ENCODE measurements around the gene LRRC74A. TPM values are rescaled to one million over a fixed set of nuclear protein-coding genes. Genes with fewer than 3 reads are reported as not detected.

The LRRC74A gene
- total and polyA plus RNA-seq, 2 donors (not counting 3 experiments of a cell fraction or from before 2014, with no cell fraction given), result not detected

- no peak overlapping the region for H3K4me2 ChIP-seq (ENCODE audit: insufficient read depth, low read length)
- no peak overlapping the region for H3K9ac ChIP-seq (replicated peaks; ENCODE audit: extremely low read depth, insufficient read depth, low read length)
- no peaks in the 10 kb centered on the region for H3K36me3 ChIP-seq (ENCODE audit: control insufficient read depth in 2 of 2, extremely low read depth in 1 of 2, insufficient read depth in 2 of 2, low read length in 2 of 2)
- BruUV-seq (replicated peaks), result no TSS peak
- intact Hi-C loops (cut with micrococcal nuclease) (no loop called here), dilution Hi-C loops (cut with MboI; ENCODE audit: extremely low pct_ligation_motif_present, low sequenced_read_pairs) (no loop called here)
- no peak overlapping the region for H3K4me3 ChIP-seq (replicated peaks in 1 of 3; ENCODE audit: insufficient read depth in 1 of 3, low read depth in 1 of 3, low read length in 3 of 3)
- H3K9me3 ChIP-seq (replicated peaks; ENCODE audit: control insufficient read depth, insufficient read depth, low read length), result no peaks in the 10 kb centered on the region
- TF ChIP-seq JUN (IDR thresholded peaks at IDR 0.05; ENCODE audit: borderline replicate concordance, insufficient read depth, insufficient read length, low read depth), result no peak
- TF ChIP-seq MYC (IDR thresholded peaks at IDR 0.05; ENCODE audit: low read depth, low read length), result no peak
- TF ChIP-seq POLR2A (IDR thresholded peaks at IDR 0.05; ENCODE audit: low read depth, low read length), result no peak
- TF ChIP-seq POLR2AphosphoS5 (IDR thresholded peaks at IDR 0.05; ENCODE audit: insufficient read depth, low read depth, low read length), result no peak
- TF ChIP-seq EZH2 (IDR thresholded peaks at IDR 0.05; ENCODE audit: borderline replicate concordance, low read depth, low read length, severe bottlenecking), result no peak
- no peak for TF ChIP-seq FOS (IDR thresholded peaks at IDR 0.05; ENCODE audit: borderline replicate concordance, insufficient read depth, low read length)
- TF ChIP-seq GATA2 (IDR thresholded peaks at IDR 0.05; ENCODE audit: insufficient read depth, insufficient read length, low read depth, low read length), result no peak
- TF ChIP-seq, protein P1, sequence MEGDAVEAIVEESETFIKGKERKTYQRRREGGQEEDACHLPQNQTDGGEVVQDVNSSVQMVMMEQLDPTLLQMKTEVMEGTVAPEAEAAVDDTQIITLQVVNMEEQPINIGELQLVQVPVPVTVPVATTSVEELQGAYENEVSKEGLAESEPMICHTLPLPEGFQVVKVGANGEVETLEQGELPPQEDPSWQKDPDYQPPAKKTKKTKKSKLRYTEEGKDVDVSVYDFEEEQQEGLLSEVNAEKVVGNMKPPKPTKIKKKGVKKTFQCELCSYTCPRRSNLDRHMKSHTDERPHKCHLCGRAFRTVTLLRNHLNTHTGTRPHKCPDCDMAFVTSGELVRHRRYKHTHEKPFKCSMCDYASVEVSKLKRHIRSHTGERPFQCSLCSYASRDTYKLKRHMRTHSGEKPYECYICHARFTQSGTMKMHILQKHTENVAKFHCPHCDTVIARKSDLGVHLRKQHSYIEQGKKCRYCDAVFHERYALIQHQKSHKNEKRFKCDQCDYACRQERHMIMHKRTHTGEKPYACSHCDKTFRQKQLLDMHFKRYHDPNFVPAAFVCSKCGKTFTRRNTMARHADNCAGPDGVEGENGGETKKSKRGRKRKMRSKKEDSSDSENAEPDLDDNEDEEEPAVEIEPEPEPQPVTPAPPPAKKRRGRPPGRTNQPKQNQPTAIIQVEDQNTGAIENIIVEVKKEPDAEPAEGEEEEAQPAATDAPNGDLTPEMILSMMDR (IDR thresholded peaks at IDR 0.05; ENCODE audit: extremely low read depth in 1 of 2, insufficient read depth in 1 of 2, low read depth in 1 of 2, low read length in 2 of 2), result no peak
- TF ChIP-seq, protein P2, sequence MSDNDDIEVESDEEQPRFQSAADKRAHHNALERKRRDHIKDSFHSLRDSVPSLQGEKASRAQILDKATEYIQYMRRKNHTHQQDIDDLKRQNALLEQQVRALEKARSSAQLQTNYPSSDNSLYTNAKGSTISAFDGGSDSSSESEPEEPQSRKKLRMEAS (IDR thresholded peaks at IDR 0.05; ENCODE audit: insufficient read depth, insufficient read length), result no peak
- H2AFZ ChIP-seq (ENCODE audit: low read depth, low read length), result no peak overlapping the region
- ChIA-PET POLR2A (no interaction called here), CTCF (interaction anchor here (0.8 kb wide), 1 partner anchor 36 kb away, joined by 3 read pairs; no protein-coding TSS in a partner anchor)
- FAIRE-seq (no peak), DNase-seq (ENCODE audit: low read depth, low spot score) (no peak)
- no peak overlapping the region for H3K27ac ChIP-seq (ENCODE audit: insufficient read depth, low read depth, low read length)
- H3K79me2 ChIP-seq (ENCODE audit: control insufficient read depth, insufficient read depth, low read length), result no peaks in the 10 kb centered on the region
- no peaks in the 10 kb centered on the region for H3K9me1 ChIP-seq (replicated peaks; ENCODE audit: control insufficient read depth, extremely low read depth, insufficient read depth, low read length)
- no peaks in the 10 kb centered on the region for H3K27me3 ChIP-seq (ENCODE audit: control insufficient read depth in 2 of 2, insufficient read depth in 2 of 2, low read length in 2 of 2)
- peaks cover 2% of the 10 kb centered on the region for H3K4me1 ChIP-seq (ENCODE audit: control insufficient read depth, extremely low read depth, insufficient read depth, low read length)
- no peaks in the 10 kb centered on the region for H4K20me1 ChIP-seq (replicated peaks; ENCODE audit: control insufficient read depth, extremely low read depth, insufficient read depth, low read length)
Measured at GRCh38 chr14:76846331-76847047, 20.3 kb downstream of the LRRC74A start.

Data from endothelial cell of umbilical vein (primary cell).